OCI-LY3 (cell line): ENCODE results near the gene LYPD3.

Source experiments
- EZH2phosphoT487 ChIP-seq: fragments of 200-600 bp; shearing (Covaris generic); IDR thresholded peaks from 2 replicates; pipeline ENCODE4 v1.6.1; 2018; ENCODE audit warnings: antibody characterized with exemption, mixed run types, low read depth
- TF ChIP-seq, protein P1 (sequence below): fragments of 200-600, 300-600 bp; sonication (generic); IDR thresholded peaks from 2 replicates; pipeline ENCODE4 v1.5.1; 2014; ENCODE audit warnings: antibody characterized with exemption, low read length, low read depth

GRCh38 chr19:43504426-43505185 is 39.2 kb upstream of the LYPD3 start, which contains the start of gene PHLDB3:
- TF ChIP-seq, protein P1, sequence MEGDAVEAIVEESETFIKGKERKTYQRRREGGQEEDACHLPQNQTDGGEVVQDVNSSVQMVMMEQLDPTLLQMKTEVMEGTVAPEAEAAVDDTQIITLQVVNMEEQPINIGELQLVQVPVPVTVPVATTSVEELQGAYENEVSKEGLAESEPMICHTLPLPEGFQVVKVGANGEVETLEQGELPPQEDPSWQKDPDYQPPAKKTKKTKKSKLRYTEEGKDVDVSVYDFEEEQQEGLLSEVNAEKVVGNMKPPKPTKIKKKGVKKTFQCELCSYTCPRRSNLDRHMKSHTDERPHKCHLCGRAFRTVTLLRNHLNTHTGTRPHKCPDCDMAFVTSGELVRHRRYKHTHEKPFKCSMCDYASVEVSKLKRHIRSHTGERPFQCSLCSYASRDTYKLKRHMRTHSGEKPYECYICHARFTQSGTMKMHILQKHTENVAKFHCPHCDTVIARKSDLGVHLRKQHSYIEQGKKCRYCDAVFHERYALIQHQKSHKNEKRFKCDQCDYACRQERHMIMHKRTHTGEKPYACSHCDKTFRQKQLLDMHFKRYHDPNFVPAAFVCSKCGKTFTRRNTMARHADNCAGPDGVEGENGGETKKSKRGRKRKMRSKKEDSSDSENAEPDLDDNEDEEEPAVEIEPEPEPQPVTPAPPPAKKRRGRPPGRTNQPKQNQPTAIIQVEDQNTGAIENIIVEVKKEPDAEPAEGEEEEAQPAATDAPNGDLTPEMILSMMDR: no peak
- no peak for TF ChIP-seq EZH2phosphoT487
